OCI-LY7 (cell line): Measurements from ENCODE around the gene ACR.

Source experiments
- CTCF ChIP-seq: fragments of 200-600 bp; sonication (generic); conservative IDR thresholded peaks from 2 replicates; pipeline ENCODE4 v1.5.1; 2014; ENCODE audit warnings: mild to moderate bottlenecking, antibody characterized with exemption, low read length, moderate library complexity, mixed read lengths
- EZH2phosphoT487 ChIP-seq: fragments of 200-600 bp; sonication (generic); IDR thresholded peaks from 2 replicates; pipeline ENCODE4 v1.6.1; 2018; ENCODE audit warnings: low read depth, borderline replicate concordance, mild to moderate bottlenecking, mixed run types, antibody characterized with exemption, low read length, moderate library complexity, mixed read lengths

DNA sequence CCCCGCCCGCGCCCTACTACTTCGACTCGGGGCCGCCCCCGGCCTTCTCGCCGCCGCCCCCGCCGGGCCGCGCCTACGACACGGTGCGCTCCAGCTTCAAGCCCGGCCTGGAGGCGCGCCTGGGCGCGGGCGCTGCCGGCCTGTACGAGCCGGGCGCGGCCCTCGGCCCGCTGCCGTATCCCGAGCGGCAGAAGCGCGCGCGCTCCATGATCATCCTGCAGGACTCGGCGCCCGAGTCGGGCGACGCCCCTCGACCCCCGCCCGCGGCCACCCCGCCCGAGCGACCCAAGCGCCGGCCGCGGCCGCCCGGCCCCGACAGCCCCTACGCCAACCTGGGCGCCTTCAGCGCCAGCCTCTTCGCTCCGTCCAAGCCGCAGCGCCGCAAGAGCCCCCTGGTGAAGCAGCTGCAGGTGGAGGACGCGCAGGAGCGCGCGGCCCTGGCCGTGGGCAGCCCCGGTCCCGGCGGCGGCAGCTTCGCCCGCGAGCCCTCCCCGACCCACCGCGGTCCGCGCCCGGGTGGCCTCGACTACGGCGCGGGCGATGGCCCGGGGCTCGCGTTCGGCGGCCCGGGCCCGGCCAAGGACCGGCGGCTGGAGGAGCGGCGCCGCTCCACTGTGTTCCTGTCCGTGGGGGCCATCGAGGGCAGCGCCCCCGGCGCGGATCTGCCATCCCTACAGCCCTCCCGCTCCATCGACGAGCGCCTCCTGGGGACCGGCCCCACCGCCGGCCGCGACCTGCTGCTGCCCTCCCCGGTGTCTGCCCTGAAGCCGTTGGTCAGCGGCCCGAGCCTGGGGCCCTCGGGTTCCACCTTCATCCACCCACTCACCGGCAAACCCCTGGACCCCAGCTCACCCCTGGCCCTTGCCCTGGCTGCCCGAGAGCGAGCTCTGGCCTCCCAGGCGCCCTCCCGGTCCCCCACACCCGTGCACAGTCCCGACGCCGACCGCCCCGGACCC, 17.4 kb upstream of the ACR start:
- TF ChIP-seq CTCF (no peak), EZH2phosphoT487 (no peak)
